Ovary (tissue), 9 donors: ENCODE data around the gene NR5A1. TPM values are rescaled to one million over a fixed set of nuclear protein-coding genes. Genes with fewer than 3 reads are reported as not detected.

Experiments used
- DNase-seq, 5 donors: peaks; one replicate each; pipeline ENCODE4 v3.0.0-alpha.2; 2019 to 2020
- H3K27ac ChIP-seq, 2 donors: fragments of 200-600 bp; one replicate each; pipeline versions ENCODE4 v1.5.1 to v1.8.0; 2019 to 2022
- H3K27me3 ChIP-seq: fragments of 200-600 bp; one replicate; pipeline ENCODE4 v1.8.0; 2022
- H3K36me3 ChIP-seq: fragments of 200-600 bp; sonication (generic); one replicate; pipeline ENCODE4 v1.5.1; 2019
- H3K4me1 ChIP-seq: one replicate; pipeline ENCODE4 v1.8.1; 2013; ENCODE audit warnings: mild to moderate bottlenecking, moderate library complexity; ENCODE audit not compliant: insufficient read depth
- H3K4me3 ChIP-seq: fragments of 200-600 bp; sonication (generic); one replicate; pipeline ENCODE4 v1.5.1; 2017
- H3K9me3 ChIP-seq, 2 donors: fragments of 200-600 bp in 1 of 2; sonication (generic) in 1 of 2; one replicate each; pipeline versions ENCODE4 v1.5.1 to v1.8.1; 2013 to 2019; ENCODE audit warnings: mild to moderate bottlenecking in 1 of 2, moderate library complexity in 1 of 2
- CTCF ChIP-seq, 3 donors: fragments of 450-650 bp in 2 of 3; fragments of 200-600 bp in 1 of 3; IDR thresholded peaks; one replicate each; pipeline versions ENCODE4 v1.5.1 to v1.8.0; 2016 to 2022; ENCODE audit warnings: antibody characterized with exemption in 3 of 3, mild to moderate bottlenecking in 1 of 3
- EP300 ChIP-seq: sonication (generic); formaldehyde crosslinking; IDR thresholded peaks from one replicate; pipeline ENCODE4 v1.6.1; 2017; ENCODE audit warnings: antibody characterized with exemption
- POLR2A ChIP-seq: fragments of 450-650 bp; IDR thresholded peaks from one replicate; pipeline ENCODE4 v1.6.1; 2017; ENCODE audit warnings: antibody characterized with exemption, mild to moderate bottlenecking, moderate library complexity
- WGBS, 3 donors: extraction: QIAGEN DNeasy Blood & Tissue Kit in 1 of 3; methylation state at CpG; one replicate each; pipeline versions ENCODE4 v1.1.5 to v1.1.7; 2013 to 2017; 5-methylcytosine and 5-hydroxymethylcytosine counted together
- intact Hi-C, 4 donors: fragments of 100-400 bp; cut with DNase I; formaldehyde crosslinking; loops; one replicate each; pipeline versions ENCODE4 v1.11.0 to v1.15.1; 2022 to 2023
- polyA plus RNA-seq, 2 donors: library from polyadenylated mRNA; stranded (reverse); fragments of 200-250 nt in 1 of 2; fragments of 350-450 nt in 1 of 2; fragmentation: Illumina TruSeq in 1 of 2; extraction: RNeasy Lipid Tissue Mini Kit (QIAGEN cat#74804) in 1 of 2; gene quantifications; one replicate each; pipeline ENCODE4 v1.2.3, GENCODE V29; 2013 to 2014
- total RNA-seq, 7 donors: library from RNA; depleted of rRNA in 2 of 7; stranded (reverse); fragments of >200 nt in 2 of 7; fragmentation: NEBNext Ultra II Directional in 3 of 7; extraction: Animal tissue kit (Norgen Biotek cat#: 25700) in 3 of 7; gene quantifications; one replicate each; pipeline versions ENCODE4 v1.1.0 to v1.2.4, GENCODE V29; 2016 to 2023
- donor health status: DM: no; HTN: no; CAD: no; lungs with moderate emphysema.
- donor health status: DM: no; HTN: no; CAD: no.
- donor health status: Bipolar disorder and iron deficiency.
- donor health status: DM: yes; HTN: yes; CAD: no.
- donor health status: DM: no; HTN: no; CAD: no.
- donor health status: DM: yes; HTN: yes; CAD: no.

The NR5A1 gene
- total and polyA plus RNA-seq, 9 donors = 14.7 to 73.6 (median 50.2) TPM

- TF ChIP-seq EP300 = no peak
- TF ChIP-seq CTCF (IDR thresholded peaks at IDR 0.05) = no peak
- no peak for TF ChIP-seq POLR2A
- H3K27ac ChIP-seq = peak overlapping the region in 1 of 2 donors; percentile 56
- 40 to 55% (median 46%) methylated on average over 9 of the region's 9 CpGs for WGBS, 3 donors
- no peaks in the 10 kb centered on the region for H3K9me3 ChIP-seq
- H3K4me1 ChIP-seq = peaks cover 32% of the 10 kb centered on the region
- no peaks in the 10 kb centered on the region for H3K36me3 ChIP-seq
- intact Hi-C loops = no loop called here
- no peak for DNase-seq
- H3K4me3 ChIP-seq = no peak overlapping the region
- H3K27me3 ChIP-seq = no peaks in the 10 kb centered on the region
Measured at GRCh38 chr9:124512806-124513204, 5.6 kb upstream of the NR5A1 start.

- WGBS, 3 donors = 16 to 25% (median 17%) methylated on average over 23 of the region's 23 CpGs
- Histone ChIP-seq H3K4me3 (no peak overlapping the region), H3K9me3 (no peaks in the 10 kb centered on the region), H3K27me3 (no peaks in the 10 kb centered on the region), H3K36me3 (no peaks in the 10 kb centered on the region), H3K27ac (peak overlapping the region in 1 of 2 donors; percentile 56), H3K4me1 (peaks cover 35% of the 10 kb centered on the region)
- peak; percentile 55 to 84 (median 75) for DNase-seq
- intact Hi-C loops = no loop called here
- TF ChIP-seq POLR2A (no peak), CTCF (IDR thresholded peaks at IDR 0.05) (no peak)
Measured at GRCh38 chr9:124511891-124512805, 4.9 kb upstream of the NR5A1 start.

- TF ChIP-seq EP300 = no peak
- Histone ChIP-seq H3K27me3 (no peaks in the 10 kb centered on the region), H3K4me3 (no peak overlapping the region), H3K4me1 (peaks cover 35% of the 10 kb centered on the region), H3K36me3 (no peaks in the 10 kb centered on the region), H3K9me3 (no peaks in the 10 kb centered on the region), H3K27ac (peak overlapping the region in 1 of 2 donors; percentile 56)
- intact Hi-C loops = no loop called here
- WGBS, 3 donors = 79 to 83% (median 82%) methylated on average over 6 of the region's 6 CpGs
- no peak for DNase-seq
Measured at GRCh38 chr9:124511426-124511840, 4.2 kb upstream of the NR5A1 start.

- no peaks in the 10 kb centered on the region for H3K9me3 ChIP-seq
- WGBS, 3 donors = 74 to 81% (median 78%) methylated on average over 9 of the region's 9 CpGs
- TF ChIP-seq EP300 (no peak), POLR2A (no peak)
- no peaks in the 10 kb centered on the region for H3K27me3 ChIP-seq
- intact Hi-C loops = no loop called here
- no peaks in the 10 kb centered on the region for H3K36me3 ChIP-seq
- DNase-seq = peak in 1 of 5 donors; percentile 55
- H3K4me1 ChIP-seq = peaks cover 40% of the 10 kb centered on the region
- no peak overlapping the region for H3K4me3 ChIP-seq
- H3K27ac ChIP-seq = peak overlapping the region in 1 of 2 donors; percentile 56
Measured at GRCh38 chr9:124510650-124511425, 3.6 kb upstream of the NR5A1 start.

GRCh38 chr9:124507880-124508423 lies 753 bp upstream of the NR5A1 start:
- Histone ChIP-seq H3K36me3 (no peaks in the 10 kb centered on the region), H3K9me3 (no peaks in the 10 kb centered on the region), H3K4me3 (no peak overlapping the region), H3K27ac (peak overlapping the region in 1 of 2 donors; percentile 77), H3K4me1 (peaks cover 37% of the 10 kb centered on the region), H3K27me3 (no peaks in the 10 kb centered on the region)
- peak in 1 of 5 donors; percentile 28 for DNase-seq
- intact Hi-C loops = no loop called here
- 71 to 82% (median 77%) methylated on average over 11 of the region's 11 CpGs for WGBS, 3 donors
- no peak for TF ChIP-seq CTCF (IDR thresholded peaks at IDR 0.05)
- TF ChIP-seq EP300 = no peak
- TF ChIP-seq POLR2A = no peak
